ENCODE results near the gene SLC35G3. TPM values are rescaled to one million over a fixed set of nuclear protein-coding genes. Genes with fewer than 3 reads are reported as not detected.
"Not testable (repeated sequence)": the region's sequence is repeated elsewhere in the genome, so short reads cannot be mapped to it uniquely, and the experiment has no call there.

SLC35G3 gene
- total RNA-seq, 1 donor from 2014 or later = not detected

GRCh38 chr17:35164716-35165115, 29.5 kb downstream of the SLC35G3 start:
- no peak for DNase-seq (ENCODE audit: low spot score)

GRCh38 chr17:35163886-35164285, 30.3 kb downstream of the SLC35G3 start:
- no peak for DNase-seq (ENCODE audit: low spot score)

GRCh38 chr17:35162755-35163154, 31.4 kb downstream of the SLC35G3 start:
- DNase-seq (ENCODE audit: low spot score) = no peak

GRCh38 chr17:35161281-35161761, 32.9 kb downstream of the SLC35G3 start:
- DNase-seq (ENCODE audit: low spot score) = no peak

- no peak for DNase-seq (ENCODE audit: low spot score)
Observed at GRCh38 chr17:35160354-35161201, 33.6 kb downstream of the SLC35G3 start.

- DNase-seq (ENCODE audit: low spot score) = no peak
Observed at GRCh38 chr17:35159940-35160339, 34.3 kb downstream of the SLC35G3 start.

- no peak for DNase-seq (ENCODE audit: low spot score)
Observed at GRCh38 chr17:35155246-35155645, 38.9 kb downstream of the SLC35G3 start.

- no peak for DNase-seq (ENCODE audit: low spot score)
Observed at GRCh38 chr17:35154196-35155165, 39.7 kb downstream of the SLC35G3 start.

GRCh38 chr17:35152421-35153140, 41.6 kb downstream of the SLC35G3 start:
- DNase-seq (ENCODE audit: low spot score) = no peak

- not testable (repeated sequence) for DNase-seq (ENCODE audit: low spot score)
Observed at GRCh38 chr17:35151080-35151479, 43.1 kb downstream of the SLC35G3 start.

- no peak for DNase-seq (ENCODE audit: low spot score)
Observed at GRCh38 chr17:35149941-35150340, 44.3 kb downstream of the SLC35G3 start.

- DNase-seq (ENCODE audit: low spot score) = no peak
Observed at GRCh38 chr17:35148144-35148543, 46.0 kb downstream of the SLC35G3 start.

GRCh38 chr17:35147375-35147905, 46.8 kb downstream of the SLC35G3 start, which contains the start of gene UNC45B:
Gene UNC45B (plus strand): TSS chr17:35147817. CDS start chr17:35148264, 447 bp downstream.
- no peak for DNase-seq (ENCODE audit: low spot score)

GRCh38 chr17:35146214-35146833, 47.9 kb downstream of the SLC35G3 start:
- DNase-seq (ENCODE audit: low spot score) = no peak

GRCh38 chr17:35144840-35145239, 49.4 kb downstream of the SLC35G3 start:
- no peak for DNase-seq (ENCODE audit: low spot score)

Other genes starting within 250 kb of the SLC35G3 start
- gene CCT6B, start 232.9 kb downstream of the SLC35G3 start, total RNA-seq = 1.2 TPM
- 12.0 TPM for gene ZNF830, start 232.9 kb downstream of the SLC35G3 start, total RNA-seq
- gene LIG3, start 213.9 kb downstream of the SLC35G3 start, total RNA-seq = 39.1 TPM
- gene RFFL, start 130.7 kb downstream of the SLC35G3 start, total RNA-seq = 45.4 TPM
- 9.5 TPM for gene RAD51D, start 74.5 kb downstream of the SLC35G3 start, total RNA-seq
- not detected for gene FNDC8, start 72.8 kb downstream of the SLC35G3 start, total RNA-seq
- gene NLE1, start 52.1 kb downstream of the SLC35G3 start, total RNA-seq = 7.1 TPM
- gene UNC45B, start 46.6 kb downstream of the SLC35G3 start, total RNA-seq = 0.12 TPM
- 18.3 TPM for gene SLFN5, start 48.7 kb upstream of the SLC35G3 start, total RNA-seq
- gene SLFN11, start 179.2 kb upstream of the SLC35G3 start, total RNA-seq = 12.3 TPM
- 16.0 TPM for gene SLFN12, start 238.1 kb upstream of the SLC35G3 start, total RNA-seq